NK-92 (cell line): ENCODE measurements around the gene PRRC2B.
"Not testable (repeated sequence)": the region's sequence is repeated elsewhere in the genome, so short reads cannot be mapped to it uniquely, and the experiment has no call there.

Experiments used
- DNase-seq: peaks from one replicate; lab custom pipeline; 2025; ENCODE audit not compliant: unreplicated experiment; lab: John Stamatoyannopoulos, UW

Gene PRRC2B

DNA sequence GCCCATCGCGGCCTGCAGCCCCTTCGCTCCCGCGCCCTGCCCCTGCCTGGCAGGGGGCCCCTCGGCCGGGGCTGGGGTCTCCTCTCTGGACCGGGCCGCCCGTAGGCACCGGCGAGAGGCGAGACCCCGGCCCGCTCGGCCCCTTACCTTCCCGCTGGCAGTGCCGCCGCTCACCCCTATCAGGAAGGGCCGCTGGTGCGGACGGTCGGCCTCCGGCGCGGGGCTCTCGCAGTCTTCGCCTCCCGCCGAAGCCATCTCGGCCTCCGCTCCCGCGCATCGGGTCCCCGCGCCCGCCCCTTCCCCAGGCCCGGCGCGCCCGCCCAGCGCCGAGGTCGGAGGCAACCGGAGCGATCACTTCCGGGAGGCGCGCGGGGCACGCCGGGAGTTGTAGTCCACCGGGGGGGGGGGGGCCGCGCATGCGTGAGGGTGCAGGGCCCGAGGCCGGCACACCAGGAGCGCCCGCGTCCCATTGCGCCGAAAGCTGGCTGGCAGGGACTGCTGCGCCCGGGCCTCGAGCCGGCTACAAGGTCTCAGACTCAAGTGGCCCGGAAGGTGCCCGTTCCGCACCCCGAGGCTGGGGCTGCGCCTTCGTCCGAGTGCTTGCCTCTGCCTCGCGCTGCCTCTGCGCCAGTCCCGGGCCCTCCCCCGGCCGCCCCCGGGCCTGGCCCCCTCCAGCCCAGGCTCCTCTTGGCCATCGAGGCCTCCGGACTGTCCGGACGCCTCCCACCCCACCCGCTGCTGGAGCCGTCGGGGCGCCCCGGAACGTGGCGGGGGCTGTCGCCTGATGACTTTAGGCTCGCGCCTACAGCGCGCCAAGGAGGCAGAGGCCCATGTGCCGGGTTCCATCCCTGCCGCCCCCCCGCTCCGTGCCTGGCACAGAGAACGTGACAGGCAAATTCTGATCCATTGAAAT, 137.3 kb downstream of the PRRC2B start, which contains the start of gene UCK1:
Gene UCK1 (minus strand): TSS at position 344 of the 913 bp plus-strand sequence. CDS start 89 bp downstream, at position 255.
- no peak for DNase-seq

DNA sequence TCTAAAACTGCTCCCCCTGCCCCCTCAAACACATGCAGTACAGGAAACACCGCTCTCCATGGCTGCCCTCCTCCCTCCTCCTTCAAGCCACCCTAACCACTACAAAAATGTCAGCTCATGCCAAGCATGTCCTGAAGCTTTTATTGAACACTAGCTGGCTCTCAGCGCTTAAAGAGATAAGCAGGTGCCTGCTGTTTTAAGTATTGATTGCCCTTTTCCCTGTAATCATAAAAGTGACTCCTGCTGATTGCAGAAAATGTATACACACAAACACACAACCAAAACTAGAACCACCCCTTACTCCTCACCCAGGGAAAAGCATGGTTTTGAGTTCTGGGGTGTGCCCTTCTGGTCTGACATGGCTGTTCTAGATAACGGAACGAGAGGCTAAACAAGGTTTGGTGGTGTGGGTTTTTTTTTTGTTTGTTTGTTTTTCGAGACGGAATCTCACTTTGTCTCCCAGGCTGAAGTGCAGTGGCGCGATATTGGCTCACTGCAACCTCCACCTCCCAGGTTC, 140.9 kb downstream of the PRRC2B start:
- no peak for DNase-seq

DNA sequence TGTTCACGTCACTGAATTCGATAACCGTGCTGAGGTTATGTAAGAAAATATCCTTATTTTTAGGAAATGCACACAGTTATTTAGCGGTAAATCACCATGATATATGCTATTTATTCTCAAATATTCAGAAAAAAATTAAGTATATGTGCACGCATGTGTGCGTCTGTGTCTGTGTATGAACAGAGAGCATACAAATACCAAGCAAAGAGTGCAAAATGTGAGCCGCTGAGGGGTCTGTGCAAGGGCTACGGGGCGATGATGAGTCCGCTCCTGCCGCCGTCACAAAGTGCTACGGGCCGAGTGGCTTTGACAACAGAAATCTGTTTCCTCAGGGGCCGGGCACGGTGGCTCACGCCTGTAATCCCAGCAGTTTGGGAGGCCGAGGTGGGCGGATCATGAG, 144.1 kb downstream of the PRRC2B start:
- no peak for DNase-seq

DNA sequence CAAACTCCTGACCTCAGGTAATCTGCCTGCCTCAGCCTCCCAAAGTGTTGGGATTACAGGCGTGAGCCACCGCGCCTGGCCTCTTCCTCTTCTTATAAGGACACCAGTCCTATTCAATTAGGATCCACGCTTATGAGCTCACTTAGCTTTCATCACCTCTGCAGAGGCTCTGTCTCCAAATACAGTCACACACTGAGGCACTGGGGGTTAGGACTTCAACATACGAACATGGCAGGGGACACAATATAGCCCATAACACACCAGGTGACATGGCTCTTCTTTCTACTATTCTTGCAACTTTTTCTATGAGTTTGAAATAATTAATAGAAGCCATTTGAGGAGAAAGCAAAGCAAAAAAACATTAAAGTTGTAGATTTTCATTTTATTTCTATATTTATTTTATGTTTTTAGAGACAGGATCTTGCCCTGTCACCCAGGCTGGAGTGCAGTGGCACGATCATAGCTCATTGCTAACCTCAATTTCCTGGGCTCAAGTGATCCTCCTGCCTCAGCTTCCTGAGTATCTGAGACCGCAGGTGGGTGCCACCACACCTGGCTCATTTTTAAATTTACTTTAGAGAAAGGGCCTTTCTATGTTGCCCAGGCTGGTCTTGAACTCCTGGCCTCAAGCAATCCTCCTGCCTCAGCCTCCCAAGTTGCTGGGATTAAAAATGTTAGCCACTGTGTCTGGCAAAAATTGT, 145.5 kb downstream of the PRRC2B start:
- no peak for DNase-seq

DNA sequence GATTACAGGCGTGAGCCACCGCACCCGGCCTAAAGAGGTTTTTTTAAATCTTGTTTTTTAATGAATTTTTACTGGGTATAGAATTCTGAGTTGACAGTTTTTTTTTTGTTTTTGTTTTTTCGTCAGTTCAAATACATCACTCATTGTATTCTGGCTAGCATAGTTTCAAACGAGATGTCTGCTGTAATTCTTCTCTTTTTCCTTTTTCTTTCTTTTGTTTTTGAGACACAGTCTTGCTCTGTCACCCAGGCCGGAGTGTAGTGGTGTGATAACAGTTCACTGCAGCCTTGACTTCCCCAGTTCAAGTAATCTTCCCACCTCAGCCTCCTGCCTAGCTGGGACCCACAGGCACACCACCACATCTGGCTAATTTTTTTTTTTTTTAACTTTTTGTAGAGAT, 149.3 kb downstream of the PRRC2B start:
- no peak for DNase-seq

DNA sequence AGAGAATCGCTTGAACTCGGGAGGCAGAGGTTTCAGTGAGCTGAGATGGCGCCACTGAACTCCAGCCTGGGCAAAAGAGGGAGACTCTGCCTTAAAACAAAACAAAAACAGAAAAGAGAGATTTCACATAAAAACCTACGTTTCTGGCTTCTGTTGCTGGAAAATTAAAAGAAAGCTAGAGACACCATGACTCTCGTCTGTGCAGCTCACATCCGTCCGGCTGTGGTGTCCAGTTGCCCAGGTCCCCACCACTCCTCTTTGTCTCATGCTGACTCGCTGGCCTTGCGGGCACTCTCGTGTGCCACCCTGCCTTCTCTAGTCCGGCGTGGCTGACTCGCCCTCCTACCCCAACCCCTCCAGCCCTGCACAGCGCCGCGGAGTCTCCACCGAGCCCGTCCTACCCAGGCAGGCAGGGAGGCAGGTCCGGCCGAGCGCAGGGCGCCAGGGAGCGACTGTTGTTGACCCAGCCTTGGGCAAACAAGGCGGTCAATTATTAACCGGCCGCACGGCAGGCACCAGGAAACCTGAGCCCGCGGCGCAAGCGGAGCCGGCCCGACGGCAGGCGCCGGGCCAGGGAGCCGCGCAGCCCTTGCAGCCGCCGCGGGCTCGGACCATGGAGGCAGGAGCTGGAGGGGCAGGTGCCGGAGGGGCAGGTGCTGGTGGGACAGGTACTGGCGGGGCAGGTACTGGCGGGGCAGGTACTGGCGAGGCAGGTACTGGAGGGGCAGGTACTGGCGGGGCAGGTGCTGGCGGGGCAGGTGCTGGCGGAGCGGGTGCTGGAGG, 151.3 kb downstream of the PRRC2B start, which contains the start of gene PRRT1B:
Gene PRRT1B (plus strand): TSS at position 521 of the 783 bp plus-strand sequence. CDS start 93 bp downstream, at position 614.
- no peak for DNase-seq

DNA sequence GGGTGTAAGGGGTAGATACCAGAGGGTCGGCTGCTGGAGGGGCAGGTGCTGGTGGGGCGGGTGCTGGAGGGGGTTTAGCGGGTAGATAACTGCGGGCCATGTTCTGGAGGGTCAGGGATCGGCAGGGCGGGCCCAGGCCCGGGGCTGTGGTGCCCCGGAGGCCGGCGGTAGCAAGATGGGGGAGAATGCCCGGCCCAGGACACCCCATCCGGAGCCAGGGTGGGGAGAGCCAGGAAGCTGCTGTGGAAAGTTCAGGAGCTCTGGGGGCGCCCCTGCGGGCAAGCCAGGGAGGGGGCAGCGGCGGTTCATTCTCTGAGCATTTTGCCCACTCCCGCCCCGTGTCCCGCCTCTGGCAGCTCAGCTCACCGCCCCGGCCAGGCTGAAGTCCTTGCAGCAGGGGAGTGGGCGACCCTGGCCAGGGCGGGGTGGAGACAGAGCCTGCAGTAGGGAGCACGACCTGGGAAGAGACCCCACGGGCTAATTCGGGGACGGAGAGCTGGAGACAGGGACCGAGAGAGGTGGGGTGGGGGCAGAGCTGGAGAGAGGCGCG, 152.0 kb downstream of the PRRC2B start:
- DNase-seq: no peak

DNA sequence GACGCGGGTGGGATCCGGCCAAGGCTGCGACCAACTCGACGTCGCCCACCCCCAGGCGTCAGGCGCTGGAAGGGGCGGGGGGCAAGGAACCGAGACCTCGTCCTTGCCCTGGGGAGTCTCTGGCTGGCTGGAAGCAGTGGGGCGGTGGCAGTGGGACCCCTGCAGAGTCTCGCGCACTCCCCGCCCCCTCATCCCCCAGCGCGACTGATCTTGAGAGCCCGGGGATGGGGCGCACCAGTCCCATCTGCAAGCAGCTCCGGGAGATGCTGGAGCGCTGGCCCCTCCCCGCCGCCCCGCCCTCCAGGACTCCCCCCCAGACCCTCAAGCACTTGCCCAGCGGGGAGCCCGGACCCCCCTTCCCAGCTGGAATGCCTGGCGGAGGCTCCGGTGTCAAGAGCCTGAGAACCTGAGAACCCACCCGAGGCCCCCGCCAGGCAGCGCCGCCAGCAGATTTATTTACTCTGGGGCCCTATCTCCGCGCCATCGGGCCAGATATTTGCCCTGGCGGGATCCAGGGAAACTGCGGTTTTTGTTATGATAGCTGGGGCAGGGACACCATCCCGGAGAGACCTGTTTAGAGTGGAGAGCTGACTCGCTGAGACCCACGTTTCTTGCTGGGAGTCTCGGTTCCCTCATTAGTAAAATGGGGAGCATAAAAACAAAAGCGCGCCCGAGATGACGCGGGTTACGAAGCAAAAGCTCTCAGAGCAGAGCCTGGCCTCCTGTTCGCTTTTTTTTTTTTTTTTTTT, 152.6 kb downstream of the PRRC2B start:
- DNase-seq: no peak

DNA sequence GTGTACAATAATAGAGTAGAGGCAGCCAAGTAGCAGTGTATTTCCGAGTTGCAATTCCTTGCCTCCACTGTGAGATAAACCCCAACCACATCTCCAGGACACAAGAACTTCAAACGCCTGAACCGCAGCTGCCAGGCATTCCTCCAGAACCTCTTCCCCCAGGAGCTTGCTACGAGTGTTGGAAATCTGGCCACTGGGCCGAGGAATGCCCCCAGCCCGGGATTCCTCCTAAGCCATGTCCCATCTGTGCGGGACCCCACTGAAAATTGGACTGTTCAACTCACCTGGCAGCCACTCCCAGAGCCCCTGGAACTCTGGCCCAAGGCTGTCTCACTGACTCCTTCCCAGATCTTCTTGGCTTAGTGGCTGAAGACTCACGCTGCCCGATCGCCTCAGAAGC, 155.3 kb downstream of the PRRC2B start:
- not testable (repeated sequence) for DNase-seq
